NCI-H460 (cell line): ENCODE measurements around the gene PER3. TPM values are rescaled to one million over a fixed set of nuclear protein-coding genes. Genes with fewer than 3 reads are reported as not detected.
"Not testable (repeated sequence)": the region's sequence is repeated elsewhere in the genome, so short reads cannot be mapped to it uniquely, and the experiment has no call there.

Source experiments
- DNase-seq: peaks from one replicate; pipeline ENCODE4 v3.0.0-alpha.2; 2016; ENCODE audit warnings: low read depth; ENCODE audit errors: extremely low read depth
- total RNA-seq: library from RNA; depleted of rRNA; stranded (reverse); fragments of >200 nt; shearing (Covaris generic); gene quantifications from 2 replicates; pipeline ENCODE4 v1.2.3, GENCODE V29; 2014

The PER3 gene
- total RNA-seq, 1 experiment from 2014 or later: 0.92 TPM

DNA sequence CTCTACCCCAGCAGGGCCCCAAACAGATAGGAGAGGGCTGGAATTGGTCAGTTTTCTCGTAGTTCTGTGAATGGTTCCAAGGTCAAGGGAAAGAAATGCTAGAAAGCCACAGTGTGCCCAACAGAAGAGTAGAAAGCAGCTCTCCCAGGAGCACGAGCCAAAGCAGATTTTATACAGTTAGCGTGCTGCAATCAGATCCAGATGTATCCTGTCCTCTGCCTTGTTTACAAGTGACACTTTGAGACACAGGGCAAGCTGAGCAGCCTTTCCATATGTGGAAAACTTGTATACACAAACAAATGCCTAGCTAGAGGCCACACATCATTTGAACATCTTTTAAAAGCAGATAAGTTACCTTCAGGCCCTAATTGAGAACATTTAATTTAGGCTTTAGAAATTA lies 6.5 kb upstream of the PER3 start:
- no peak for DNase-seq

DNA sequence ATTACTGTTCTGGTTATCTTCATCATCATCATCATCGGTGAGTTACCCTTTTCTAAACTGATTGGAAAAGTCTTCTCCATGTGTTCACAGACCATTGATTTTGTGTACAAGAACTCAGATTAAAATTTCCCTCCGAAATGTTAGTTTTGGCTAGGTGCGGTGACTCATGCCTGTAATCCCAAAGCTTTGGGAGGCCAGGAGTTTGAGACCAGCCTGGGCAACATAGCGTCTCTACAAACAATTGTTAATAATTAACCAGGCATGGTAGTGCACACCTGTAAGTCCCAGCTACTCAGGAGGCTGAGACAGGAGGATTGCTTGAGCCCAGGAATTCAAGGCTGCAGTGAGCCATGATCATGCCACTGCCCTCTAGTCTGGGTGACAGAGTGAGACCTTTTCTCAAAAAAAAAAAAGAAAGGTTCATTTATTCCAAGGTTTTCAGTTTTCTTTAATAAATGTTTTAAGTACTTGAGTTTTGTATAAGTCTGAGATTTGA lies 5.9 kb upstream of the PER3 start:
- DNase-seq: no peak

DNA sequence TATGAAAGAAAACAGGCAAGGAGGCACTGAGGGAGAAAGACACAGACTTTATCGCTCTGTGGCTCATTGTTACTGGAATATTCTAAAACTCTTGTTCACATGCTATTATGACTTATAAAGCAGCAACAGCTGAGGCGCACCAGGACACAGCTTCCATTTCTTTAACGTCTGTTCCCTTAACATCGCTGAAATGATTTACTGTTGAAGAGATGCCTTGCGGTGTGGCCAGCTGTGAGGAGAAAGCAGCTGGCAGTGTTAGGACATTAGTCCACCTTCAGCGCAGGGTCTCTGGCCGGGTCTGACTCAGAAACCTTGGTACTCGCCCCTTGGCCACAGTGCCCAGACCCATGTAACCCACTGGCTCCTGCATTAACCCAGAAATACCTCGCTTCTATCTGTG lies 3.1 kb upstream of the PER3 start:
- DNase-seq: no peak

DNA sequence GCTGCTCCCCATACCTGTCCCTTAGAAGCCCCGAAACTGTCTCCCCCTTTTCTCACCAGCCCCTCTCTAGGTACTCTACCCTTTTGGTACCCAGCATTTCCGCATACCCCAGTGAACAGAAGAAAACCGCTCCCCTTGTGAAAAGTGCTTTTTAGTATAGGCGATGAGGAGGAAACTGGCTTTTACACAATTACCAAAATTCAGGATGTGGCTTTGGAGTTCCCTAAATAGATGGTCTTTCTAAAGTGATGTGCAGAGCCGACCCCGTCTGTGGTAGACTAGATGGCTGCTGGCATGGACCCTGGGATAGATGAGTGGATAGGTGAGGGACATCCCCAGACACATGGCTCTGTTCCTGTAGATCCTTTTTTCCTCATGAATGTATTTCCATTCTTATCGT lies 2.6 kb upstream of the PER3 start:
- no peak for DNase-seq

DNA sequence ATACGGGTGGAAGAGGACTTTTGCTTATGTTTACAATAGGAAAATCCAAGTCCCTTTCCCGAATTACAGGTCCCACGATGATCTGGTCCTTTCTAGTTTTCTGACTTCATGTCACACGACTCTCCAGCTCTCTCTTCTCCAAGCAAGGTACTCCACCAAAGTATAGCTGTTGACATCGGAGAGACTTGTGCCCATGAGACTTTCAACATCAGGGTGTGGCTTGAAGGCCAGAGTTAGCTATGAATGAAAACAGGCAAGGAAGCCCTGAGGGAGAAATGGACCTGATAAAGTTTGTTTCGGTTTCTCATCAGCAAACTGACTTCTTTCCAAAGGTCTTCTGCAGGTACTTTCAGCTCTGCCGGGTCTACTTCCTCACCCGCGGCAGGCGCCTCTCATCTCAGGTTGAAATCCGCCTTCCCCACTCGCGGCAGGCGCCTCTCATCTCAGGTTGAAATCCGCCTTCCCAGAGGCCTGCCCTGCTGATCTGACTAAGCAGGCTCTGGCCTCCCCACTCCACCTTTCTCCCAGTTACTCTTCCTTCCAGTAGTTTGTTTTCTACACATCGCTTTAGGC lies 2.1 kb upstream of the PER3 start:
- no peak for DNase-seq

DNA sequence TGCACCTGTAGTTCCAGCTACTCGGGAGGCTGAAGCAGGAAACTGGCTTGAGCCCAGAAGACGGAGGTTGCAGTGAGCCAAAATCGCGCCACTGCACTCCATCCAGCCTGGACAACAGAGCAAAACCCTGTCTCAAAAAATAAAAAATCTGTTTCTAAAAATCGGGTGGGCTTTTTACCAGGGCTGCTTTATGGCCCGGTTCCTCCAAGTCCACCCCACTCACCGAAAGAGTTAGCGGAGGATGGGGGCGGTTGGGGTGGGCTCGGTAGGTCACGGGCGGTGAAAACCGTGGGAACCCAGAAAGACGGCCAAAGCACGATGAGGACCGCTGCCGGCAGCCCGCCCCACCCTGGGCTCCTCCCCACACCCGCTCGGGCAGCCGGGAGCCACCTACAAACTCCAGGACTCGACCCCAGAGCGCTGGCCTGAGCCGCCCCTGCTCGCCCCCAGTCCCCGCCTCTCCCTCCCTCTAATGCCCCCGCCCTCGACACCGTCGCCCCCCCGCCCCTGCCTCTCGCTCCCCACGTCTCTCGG lies 846 bp upstream of the PER3 start:
- DNase-seq: peak; percentile 2

DNA sequence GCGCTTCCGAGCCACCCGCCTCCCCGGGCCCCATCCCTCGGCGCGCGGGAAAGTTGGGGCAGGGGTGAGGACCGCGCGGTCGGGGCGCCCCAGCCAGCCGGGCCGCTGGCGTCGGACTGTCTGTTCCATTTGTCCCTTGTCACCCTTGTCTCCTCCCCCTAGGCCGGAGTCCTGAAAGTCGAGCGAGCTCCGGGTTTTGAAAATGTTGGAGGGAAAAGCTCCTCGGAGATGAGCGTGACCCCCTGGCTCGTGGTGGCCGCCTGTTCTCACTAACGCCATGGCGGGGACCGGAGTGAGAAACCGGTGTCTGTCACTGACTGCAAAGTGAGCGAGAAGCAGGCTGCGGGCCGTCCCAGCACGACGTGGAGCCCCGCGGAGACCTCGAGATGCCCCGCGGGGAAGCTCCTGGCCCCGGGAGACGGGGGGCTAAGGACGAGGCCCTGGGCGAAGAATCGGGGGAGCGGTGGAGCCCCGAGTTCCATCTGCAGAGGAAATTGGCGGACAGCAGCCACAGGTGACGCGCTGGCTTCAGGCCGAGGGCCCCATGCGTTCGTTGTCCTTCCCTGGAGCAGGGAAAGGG lies 491 bp downstream of the PER3 start:
- DNase-seq: no peak

DNA sequence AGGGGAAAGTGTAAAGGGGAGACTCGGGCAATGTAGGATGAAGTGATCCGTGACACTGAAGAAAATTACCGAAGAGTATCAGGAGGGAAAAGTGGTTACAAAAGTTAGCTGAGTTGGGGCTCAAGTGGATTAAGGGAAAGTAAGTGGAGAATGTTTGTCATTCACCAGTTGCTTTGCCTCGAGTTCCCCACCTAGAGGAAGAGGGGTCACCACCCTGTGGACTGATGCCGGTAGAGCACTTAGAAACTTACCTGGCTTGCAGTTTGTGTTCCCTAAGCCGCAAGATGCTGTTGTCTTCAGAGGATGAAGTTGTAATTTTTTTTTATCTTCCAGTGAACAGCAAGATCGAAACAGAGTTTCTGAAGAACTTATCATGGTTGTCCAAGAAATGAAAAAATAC lies 1.0 kb downstream of the PER3 start:
- DNase-seq: no peak

DNA sequence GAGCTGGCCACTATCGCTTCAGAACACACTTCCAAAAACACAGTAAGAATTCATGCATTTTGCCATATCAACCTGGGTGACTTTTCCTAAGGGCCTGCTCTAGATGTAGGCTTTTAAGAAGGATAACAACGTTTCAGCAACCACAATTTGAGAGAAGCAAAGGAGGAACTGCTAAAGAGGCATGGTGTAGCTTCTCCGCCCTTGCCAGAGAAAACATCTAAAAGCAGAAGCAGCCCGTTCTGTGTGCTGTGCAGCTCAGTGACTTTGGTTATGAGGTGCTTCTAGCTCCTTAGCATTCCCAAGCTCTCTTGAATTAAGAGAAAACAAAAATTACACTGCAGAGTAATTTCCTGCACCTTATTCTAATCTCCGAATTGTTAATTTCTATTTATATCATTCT lies 2.7 kb downstream of the PER3 start:
- DNase-seq: no peak

DNA sequence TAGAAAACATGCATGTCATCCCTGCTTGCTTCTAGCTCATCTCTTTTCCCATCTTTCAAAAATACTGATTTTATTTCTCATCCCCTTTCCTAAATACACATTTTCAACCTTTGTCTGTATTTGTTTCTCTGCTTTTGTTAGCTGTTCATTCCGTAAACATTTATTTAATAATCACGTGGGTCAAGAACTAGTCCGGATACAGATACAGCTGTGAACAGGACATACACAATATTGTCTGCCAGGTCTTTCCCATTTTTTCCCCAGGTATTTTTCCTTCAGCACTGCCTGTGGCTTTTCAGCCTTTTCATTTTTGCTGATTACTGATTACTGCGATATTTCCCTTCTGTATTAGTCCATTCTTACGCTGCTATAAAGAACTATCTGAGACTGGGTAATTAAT lies 5.7 kb downstream of the PER3 start:
- no peak for DNase-seq

DNA sequence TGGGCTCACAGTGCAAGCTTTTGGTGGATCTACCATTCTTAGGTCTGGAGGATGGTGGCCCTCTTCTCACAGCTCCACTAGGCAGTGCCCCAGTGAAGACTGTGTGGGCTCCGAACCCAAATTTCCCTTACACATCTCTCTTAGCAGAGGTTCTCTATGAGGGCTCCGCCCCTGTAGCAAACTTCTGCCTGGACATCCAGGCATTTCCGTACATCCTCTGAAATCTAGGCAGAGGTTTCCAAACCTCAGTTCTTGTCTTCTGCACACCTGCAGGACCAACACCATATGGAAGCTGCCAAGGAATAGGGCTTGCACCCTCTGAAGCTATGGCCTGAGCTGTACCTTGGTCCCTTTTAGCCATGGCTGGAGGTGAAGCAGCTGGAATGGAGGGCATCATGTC lies 6.9 kb downstream of the PER3 start:
- not testable (repeated sequence) for DNase-seq

DNA sequence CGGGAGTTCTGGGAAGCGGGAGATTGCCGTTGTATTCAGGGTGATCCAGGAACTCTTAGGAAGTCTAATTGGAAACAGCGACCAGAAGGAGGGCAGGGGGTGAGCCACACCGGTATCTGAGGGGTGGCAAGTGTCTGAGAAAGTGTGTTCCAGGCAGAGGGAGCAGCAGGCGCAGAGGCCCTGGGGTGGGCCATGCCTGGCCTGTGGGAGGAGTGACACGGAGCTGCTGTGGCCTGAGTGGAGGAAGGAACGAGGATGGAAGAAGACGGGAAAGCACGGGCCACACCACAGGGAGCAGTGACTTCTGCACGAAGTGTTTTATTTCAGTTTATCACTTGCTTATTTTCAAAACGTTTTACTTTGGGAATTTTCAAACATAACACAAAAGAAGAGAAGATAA lies 11.3 kb downstream of the PER3 start:
- DNase-seq: no peak

DNA sequence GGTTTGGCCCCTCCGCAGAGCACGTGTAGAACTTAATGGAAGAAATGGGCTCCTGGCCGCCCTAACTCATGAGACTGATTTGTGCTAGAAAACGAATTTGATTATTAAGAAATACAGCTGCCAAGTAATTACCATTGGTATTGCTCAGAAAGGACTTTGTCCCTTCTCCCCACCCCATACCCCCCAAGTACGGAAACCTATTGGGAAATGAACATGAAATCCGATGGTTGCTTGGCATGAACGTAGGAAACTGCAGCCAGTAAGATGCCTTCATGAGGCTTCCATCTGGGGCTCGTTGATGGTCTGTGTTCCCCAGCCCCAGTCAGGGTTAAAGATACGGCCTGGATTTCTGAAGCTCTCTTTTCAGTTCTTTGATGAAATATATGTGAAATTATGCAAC lies 21.4 kb downstream of the PER3 start:
- no peak for DNase-seq

DNA sequence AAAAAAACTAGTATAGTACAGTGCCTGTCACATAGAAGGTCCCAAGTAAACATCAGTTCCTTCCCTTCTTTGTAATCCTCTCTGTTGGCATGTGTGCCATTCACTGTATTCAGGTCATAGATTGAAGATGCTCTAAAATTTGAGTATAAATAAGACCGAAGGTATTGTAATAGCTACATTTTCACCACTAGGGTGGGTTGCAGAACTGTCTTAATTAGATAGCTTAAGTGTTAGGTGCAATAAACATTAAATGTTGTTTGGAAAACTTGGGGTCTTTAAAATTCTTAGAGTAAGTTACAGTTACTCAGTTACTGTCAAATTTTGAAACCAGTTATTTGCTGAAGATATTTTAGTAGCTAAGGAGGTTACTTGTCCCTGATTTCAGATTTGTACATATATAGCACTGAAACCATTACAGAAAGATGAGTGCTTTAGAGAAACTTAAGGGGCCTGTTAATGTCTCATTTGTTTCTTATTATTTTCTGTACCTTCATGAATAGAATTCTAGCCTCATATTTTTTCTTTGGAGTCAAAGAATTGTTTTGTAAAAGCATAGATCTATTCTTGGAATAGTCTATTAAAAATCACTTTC lies 24.3 kb downstream of the PER3 start:
- peak; percentile 9 for DNase-seq

DNA sequence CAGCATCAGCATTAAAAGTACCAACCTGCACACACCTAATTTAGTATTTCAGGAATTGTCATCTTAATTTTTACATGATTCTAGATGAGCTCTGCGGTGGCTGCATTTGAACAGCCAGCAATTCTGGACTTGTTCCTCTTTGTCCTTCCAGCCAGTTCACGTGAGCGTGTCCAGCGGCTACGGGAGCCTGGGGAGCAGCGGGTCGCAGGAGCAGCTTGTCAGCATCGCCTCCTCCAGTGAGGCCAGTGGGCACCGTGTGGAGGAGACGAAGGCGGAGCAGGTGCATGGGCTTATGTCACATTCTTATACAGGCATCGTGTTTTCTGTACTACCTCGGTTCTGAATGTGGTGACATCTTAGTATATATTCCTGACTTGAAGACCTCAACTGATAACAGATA lies 25.7 kb downstream of the PER3 start:
- no peak for DNase-seq

DNA sequence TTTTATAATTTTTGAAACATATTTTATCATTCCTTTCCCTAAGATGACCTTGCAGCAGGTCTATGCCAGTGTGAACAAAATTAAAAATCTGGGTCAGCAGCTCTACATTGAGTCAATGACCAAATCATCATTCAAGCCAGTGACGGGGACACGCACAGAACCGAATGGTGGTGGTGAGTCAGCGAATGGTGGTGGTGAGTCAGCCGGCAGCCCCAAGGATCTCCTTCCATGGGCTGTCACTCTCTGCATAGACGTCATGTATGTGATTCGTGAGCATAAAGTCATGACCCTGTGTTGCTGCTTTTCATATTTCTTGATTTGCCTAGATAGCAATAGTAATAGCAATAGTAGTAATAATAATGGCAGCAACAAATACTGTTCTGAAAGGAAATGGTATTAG lies 26.3 kb downstream of the PER3 start:
- peak; percentile 36 for DNase-seq

DNA sequence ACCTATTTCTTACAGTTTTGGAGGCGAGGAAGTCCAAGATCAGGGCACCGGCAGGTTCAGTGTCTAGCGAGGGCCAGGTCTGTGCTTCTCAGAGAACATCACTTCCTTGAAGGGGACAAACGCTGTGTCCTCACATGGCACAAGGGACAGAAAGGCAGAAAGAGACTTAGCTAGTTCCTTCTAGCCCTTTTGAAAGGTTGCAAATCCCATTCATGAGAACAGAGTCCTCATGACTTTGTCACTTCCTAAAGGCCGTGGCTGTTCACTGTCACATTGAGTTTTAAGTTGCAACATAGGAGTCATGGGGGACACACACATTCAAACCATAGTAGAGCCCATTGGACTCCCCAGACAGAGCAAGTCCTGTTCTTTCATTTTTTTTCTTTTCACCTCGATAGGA lies 27.4 kb downstream of the PER3 start:
- DNase-seq: no peak

DNA sequence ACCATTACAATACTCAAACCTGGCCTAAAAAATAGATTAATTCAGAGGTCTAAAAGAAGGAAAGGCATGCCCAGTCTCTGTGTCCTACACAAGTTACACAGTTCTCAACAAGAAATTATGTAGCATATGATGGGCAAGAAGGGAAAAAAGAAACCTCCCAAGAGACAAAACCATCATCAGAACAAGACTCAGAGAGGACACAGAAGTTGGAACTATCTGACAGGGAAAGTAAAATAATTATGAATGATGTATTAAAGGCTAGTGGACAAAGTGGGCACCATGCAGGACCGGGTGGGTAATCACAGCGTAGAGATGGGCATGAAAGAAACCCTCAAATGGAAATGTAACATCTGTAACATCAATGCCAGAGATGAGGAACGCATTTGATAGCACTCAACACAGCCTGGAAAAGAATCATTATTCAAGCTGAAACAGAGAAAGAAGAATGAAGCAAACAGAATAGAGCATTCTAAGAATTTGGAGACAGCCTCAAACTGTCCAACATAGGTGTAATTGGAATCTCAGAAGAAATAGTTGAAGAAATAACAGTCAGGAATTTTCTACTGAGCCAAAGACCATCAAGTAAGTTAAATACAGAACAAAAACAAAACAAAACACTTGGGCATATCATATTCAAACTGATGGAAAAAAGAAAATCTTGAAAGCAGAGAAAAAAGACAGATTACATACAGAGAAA lies 29.7 kb downstream of the PER3 start:
- no peak for DNase-seq

DNA sequence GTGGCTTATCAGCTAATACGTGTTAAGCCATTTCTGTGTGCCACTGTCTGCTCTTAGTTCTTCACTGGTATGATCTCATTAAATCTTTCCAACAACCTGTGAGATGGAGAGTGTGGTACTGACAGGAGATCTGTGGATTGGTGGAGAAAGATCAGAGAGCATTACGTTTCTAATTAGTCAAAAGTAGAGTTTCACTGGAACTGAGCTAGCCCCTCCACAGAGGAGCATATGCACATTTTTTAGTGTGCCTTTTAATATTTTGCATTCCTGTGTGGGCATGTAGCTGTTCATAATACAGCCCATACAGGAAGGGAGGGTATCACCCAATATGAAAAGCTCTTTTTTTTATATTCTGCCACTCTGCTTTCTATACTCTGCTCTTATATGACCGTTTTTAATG lies 37.2 kb downstream of the PER3 start:
- DNase-seq: no peak

DNA sequence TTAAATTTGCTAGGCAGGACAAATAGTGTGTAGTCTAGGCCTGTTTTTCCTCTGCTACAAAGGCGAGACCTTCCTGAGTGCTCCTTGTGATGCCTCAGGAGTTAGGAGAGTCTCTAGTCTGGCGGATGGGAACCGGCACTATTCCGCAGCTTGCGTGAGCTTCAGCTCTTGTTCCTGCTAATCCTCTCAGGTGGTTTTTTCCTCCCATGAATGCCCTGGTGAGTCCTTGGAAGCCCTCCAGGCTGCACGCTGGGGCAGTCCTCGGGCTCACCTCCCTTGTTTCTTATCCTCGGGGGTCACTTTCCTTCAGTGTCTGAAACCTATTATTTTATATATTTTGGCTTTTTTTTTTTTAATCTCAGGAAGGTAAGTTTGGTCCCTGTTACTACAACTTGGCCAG lies 40.6 kb downstream of the PER3 start:
- DNase-seq: no peak

DNA sequence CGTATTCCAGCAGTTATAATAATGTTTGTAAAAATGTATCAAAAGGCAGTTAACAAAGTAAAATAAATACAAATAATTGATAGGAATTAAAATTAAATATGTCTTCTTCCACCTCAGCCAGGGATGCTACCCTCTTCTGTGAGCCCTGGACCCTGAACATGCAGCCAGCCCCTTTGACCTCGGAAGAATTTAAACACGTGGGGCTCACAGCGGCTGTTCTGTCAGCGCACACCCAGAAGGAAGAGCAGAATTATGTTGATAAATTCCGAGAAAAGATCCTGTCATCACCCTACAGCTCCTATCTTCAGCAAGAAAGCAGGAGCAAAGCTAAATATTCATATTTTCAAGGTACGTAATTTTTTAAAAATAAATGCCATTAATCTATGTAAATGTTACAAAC lies 42.3 kb downstream of the PER3 start:
- no peak for DNase-seq
